HUES64 (cell line): ENCODE results near the gene KRT77.
"Not testable (repeated sequence)": the region's sequence is repeated elsewhere in the genome, so short reads cannot be mapped to it uniquely, and the experiment has no call there.

ENCODE experiments used
- H3K27ac ChIP-seq: 2 replicates; pipeline ENCODE4 v1.7.0; 2013; ENCODE audit warnings: low read depth, low read length, inconsistent platforms
- H3K27me3 ChIP-seq: 2 replicates; pipeline ENCODE4 v1.6.1; 2013; ENCODE audit warnings: mild to moderate bottlenecking, low read length; ENCODE audit not compliant: insufficient read depth
- H3K36me3 ChIP-seq: 2 replicates; pipeline ENCODE4 v1.6.1; 2013; ENCODE audit warnings: mild to moderate bottlenecking, low read length; ENCODE audit not compliant: insufficient read depth
- H3K4me1 ChIP-seq: 2 replicates; pipeline ENCODE4 v1.6.1; 2013; ENCODE audit warnings: mild to moderate bottlenecking, low read length, moderate library complexity; ENCODE audit not compliant: insufficient read depth
- H3K4me3 ChIP-seq: 2 replicates; pipeline ENCODE4 v1.5.1; 2013; ENCODE audit warnings: mild to moderate bottlenecking, low read length, moderate library complexity
- H3K9ac ChIP-seq: 2 replicates; pipeline ENCODE4 v1.6.1; 2013; ENCODE audit warnings: mild to moderate bottlenecking, low read depth, low read length
- H3K9me3 ChIP-seq: 2 replicates; pipeline ENCODE4 v1.6.1; 2013; ENCODE audit warnings: low read depth, low read length; ENCODE audit not compliant: insufficient read depth
- WGBS: fragments of 150-250, 120-280 bp; methylation state at CpG from one replicate; pipeline ENCODE4 v1.1.7; 2013; ENCODE audit warnings: missing lambda C conversion rate; 5-methylcytosine and 5-hydroxymethylcytosine counted together

Gene KRT77

GRCh38 chr12:52721838-52722470, 18.6 kb upstream of the KRT77 start:
- Histone ChIP-seq H3K9ac (no peak overlapping the region), H3K36me3 (no peaks in the 10 kb centered on the region), H3K4me1 (no peaks in the 10 kb centered on the region), H3K4me3 (no peak overlapping the region), H3K27me3 (0 out of 2 replicates have a peak, but pooled peaks cover 4% of the 10 kb centered on the region), H3K27ac (no peak overlapping the region), H3K9me3 (no peaks in the 10 kb centered on the region)
- WGBS = 67% methylated on average over 3 of the region's 3 CpGs

GRCh38 chr12:52720365-52720886, 17.1 kb upstream of the KRT77 start:
- Histone ChIP-seq H3K27ac (no peak overlapping the region), H3K9ac (no peak overlapping the region), H3K9me3 (no peaks in the 10 kb centered on the region), H3K36me3 (no peaks in the 10 kb centered on the region), H3K4me3 (no peak overlapping the region), H3K27me3 (peaks cover 19% of the 10 kb centered on the region), H3K4me1 (no peaks in the 10 kb centered on the region)
- WGBS = 85% methylated on average over 8 of the region's 8 CpGs

- Histone ChIP-seq H3K9ac (no peak overlapping the region), H3K4me1 (no peaks in the 10 kb centered on the region), H3K9me3 (no peaks in the 10 kb centered on the region), H3K27ac (no peak overlapping the region), H3K4me3 (no peak overlapping the region), H3K36me3 (no peaks in the 10 kb centered on the region), H3K27me3 (peaks cover 48% of the 10 kb centered on the region)
- 97% methylated on average over 5 of the region's 5 CpGs for WGBS
Observed at GRCh38 chr12:52716061-52716460, 12.7 kb upstream of the KRT77 start.

GRCh38 chr12:52715416-52715815, 12.1 kb upstream of the KRT77 start:
- Histone ChIP-seq H3K4me3 (no peak overlapping the region), H3K27me3 (peaks cover 48% of the 10 kb centered on the region), H3K4me1 (no peaks in the 10 kb centered on the region), H3K36me3 (no peaks in the 10 kb centered on the region), H3K9me3 (no peaks in the 10 kb centered on the region), H3K9ac (no peak overlapping the region), H3K27ac (no peak overlapping the region)
- WGBS = 78% methylated on average over 14 of the region's 14 CpGs

- H3K27ac ChIP-seq = no peak overlapping the region
- H3K36me3 ChIP-seq = no peaks in the 10 kb centered on the region
- no peak overlapping the region for H3K4me3 ChIP-seq
- no peaks in the 10 kb centered on the region for H3K4me1 ChIP-seq
- peaks cover 48% of the 10 kb centered on the region for H3K27me3 ChIP-seq
- WGBS = 73% methylated on average over 3 of the region's 4 CpGs
- no peaks in the 10 kb centered on the region for H3K9me3 ChIP-seq
- no peak overlapping the region for H3K9ac ChIP-seq
Observed at GRCh38 chr12:52714887-52715281, 11.6 kb upstream of the KRT77 start.

- Histone ChIP-seq H3K4me3 (peak overlapping the region; percentile 51), H3K9ac (peak overlapping the region; percentile 46)
Observed at GRCh38 chr12:52713960-52714886, 10.9 kb upstream of the KRT77 start.

GRCh38 chr12:52712122-52712521, 8.8 kb upstream of the KRT77 start:
- H3K9ac ChIP-seq, H3K4me3 ChIP-seq, H3K4me1 ChIP-seq, H3K36me3 ChIP-seq, H3K27ac ChIP-seq, H3K9me3 ChIP-seq: not testable (repeated sequence)
- WGBS = 93% methylated on average over 6 of the region's 6 CpGs
- peaks cover 44% of the 10 kb centered on the region for H3K27me3 ChIP-seq

More at GRCh38 chr12:52713960-52714886, 10.9 kb upstream of the KRT77 start:
- H3K27me3 ChIP-seq = peaks cover 48% of the 10 kb centered on the region
- 6% methylated on average over 68 of the region's 72 CpGs for WGBS
- H3K4me1 ChIP-seq = no peaks in the 10 kb centered on the region
- no peak overlapping the region for H3K27ac ChIP-seq
- no peaks in the 10 kb centered on the region for H3K36me3 ChIP-seq
- H3K9me3 ChIP-seq = no peaks in the 10 kb centered on the region

GRCh38 chr12:52710730-52711129, 7.4 kb upstream of the KRT77 start:
- Histone ChIP-seq H3K4me1 (no peaks in the 10 kb centered on the region), H3K36me3 (no peaks in the 10 kb centered on the region), H3K27ac (no peak overlapping the region), H3K4me3 (no peak overlapping the region), H3K9me3 (no peaks in the 10 kb centered on the region), H3K27me3 (peaks cover 33% of the 10 kb centered on the region), H3K9ac (no peak overlapping the region)
- WGBS = no CpG with 5 or more reads among the region's 1 CpG

- Histone ChIP-seq H3K9me3 (no peaks in the 10 kb centered on the region), H3K36me3 (no peaks in the 10 kb centered on the region), H3K27me3 (peaks cover 5% of the 10 kb centered on the region), H3K4me3 (no peak overlapping the region), H3K4me1 (no peaks in the 10 kb centered on the region), H3K9ac (no peak overlapping the region), H3K27ac (no peak overlapping the region)
- 73% methylated on average over 2 of the region's 4 CpGs for WGBS
Observed at GRCh38 chr12:52708010-52708409, 4.7 kb upstream of the KRT77 start.

- Histone ChIP-seq H3K27me3 (no peaks in the 10 kb centered on the region; the same call in 1 of the 2 replicates), H3K4me1 (no peaks in the 10 kb centered on the region), H3K4me3 (no peak overlapping the region), H3K36me3 (no peaks in the 10 kb centered on the region), H3K9ac (no peak overlapping the region), H3K9me3 (no peaks in the 10 kb centered on the region), H3K27ac (no peak overlapping the region)
- WGBS = 96% methylated on average over 7 of the region's 7 CpGs
Observed at GRCh38 chr12:52704464-52704863, 1.1 kb upstream of the KRT77 start.

- WGBS = 91% methylated on average over 1 of the region's 1 CpG
- Histone ChIP-seq H3K4me3 (no peak overlapping the region), H3K9me3 (no peaks in the 10 kb centered on the region), H3K27me3 (no peaks in the 10 kb centered on the region; the same call in 1 of the 2 replicates), H3K4me1 (no peaks in the 10 kb centered on the region), H3K9ac (no peak overlapping the region), H3K36me3 (no peaks in the 10 kb centered on the region), H3K27ac (no peak overlapping the region)
Observed at GRCh38 chr12:52703878-52704277, 554 bp upstream of the KRT77 start.
